Right ventricle myocardium superior (tissue), 1 donor: ENCODE results near the gene IQCB1. TPM values are rescaled to one million over a fixed set of nuclear protein-coding genes. Genes with fewer than 3 reads are reported as not detected.
"Not testable (repeated sequence)": the region's sequence is repeated elsewhere in the genome, so short reads cannot be mapped to it uniquely, and the experiment has no call there.

Experiments used
- ATAC-seq: fragments of 200-7000 bp; cut with Tn5 transposase; one replicate; pipeline ENCODE4 v1.9.1; 2020; ENCODE audit warnings: mild to moderate bottlenecking; ENCODE audit not compliant: poor library complexity
- DNase-seq: peaks from one replicate; pipeline ENCODE4 v3.0.0-alpha.2; 2020
- intact Hi-C: fragments of 100-400 bp; cut with DNase I; formaldehyde crosslinking; loops from one replicate; pipeline ENCODE4 v1.11.2; 2022
- total RNA-seq: library from RNA; stranded (reverse); fragmentation: NEBNext Ultra II Directional; extraction: Animal tissue kit (Norgen Biotek cat#: 25700); gene quantifications from one replicate; pipeline ENCODE4 v1.2.1, GENCODE V29; 2021
- donor health status: DM: no; HTN: yes; CAD: no; lungs with severe emphysema.

Gene IQCB1
- total RNA-seq, 1 donor from 2014 or later = 7.5 TPM

GRCh38 chr3:121819236-121819635 is 15.6 kb downstream of the IQCB1 start:
- DNase-seq = no peak
- intact Hi-C loops = no loop called here

GRCh38 chr3:121818578-121818977 is 16.3 kb downstream of the IQCB1 start:
- no peak for ATAC-seq
- no peak for DNase-seq
- intact Hi-C loops = no loop called here

More at GRCh38 chr3:121819236-121819635, 15.6 kb downstream of the IQCB1 start:
- ATAC-seq = no peak

- intact Hi-C loops = no loop called here
- ATAC-seq = no peak
- DNase-seq = no peak
These were observed 17.1 kb downstream of the IQCB1 start for GRCh38 chr3:121817753-121818152.

GRCh38 chr3:121809249-121809648 is 25.6 kb downstream of the IQCB1 start:
- intact Hi-C loops = no loop called here
- ATAC-seq (no peak), DNase-seq (no peak)

GRCh38 chr3:121803771-121804320 is 31.0 kb downstream of the IQCB1 start:
- intact Hi-C loops = no loop called here
- ATAC-seq = no peak
- DNase-seq = no peak

- intact Hi-C loops = no loop called here
- ATAC-seq (no peak), DNase-seq (no peak)
These were observed 34.0 kb downstream of the IQCB1 start for GRCh38 chr3:121800906-121801305.

GRCh38 chr3:121796970-121797369 is 37.9 kb downstream of the IQCB1 start:
- DNase-seq (no peak), ATAC-seq (no peak)
- intact Hi-C loops = no loop called here

- no peak for ATAC-seq
- intact Hi-C loops = no loop called here
- DNase-seq = no peak
These were observed 40.4 kb downstream of the IQCB1 start for GRCh38 chr3:121794264-121794983.

GRCh38 chr3:121793078-121793477 is 41.8 kb downstream of the IQCB1 start:
- intact Hi-C loops = no loop called here
- ATAC-seq (no peak), DNase-seq (no peak)

- ATAC-seq (peak; percentile 58), DNase-seq (no peak)
- intact Hi-C loops = no loop called here
These were observed 48.4 kb downstream of the IQCB1 start for GRCh38 chr3:121786485-121786884.

GRCh38 chr3:121782784-121783183 is 52.1 kb downstream of the IQCB1 start:
- DNase-seq, intact Hi-C loops: not testable (repeated sequence)
- ATAC-seq = peak; percentile 67

GRCh38 chr3:121781611-121782010 is 53.2 kb downstream of the IQCB1 start:
- no peak for DNase-seq
- intact Hi-C loops = no loop called here
- ATAC-seq = no peak

GRCh38 chr3:121775095-121775494 is 59.8 kb downstream of the IQCB1 start:
- intact Hi-C loops, DNase-seq, ATAC-seq: not testable (repeated sequence)

- no peak for ATAC-seq
- intact Hi-C loops = no loop called here
- no peak for DNase-seq
These were observed 65.6 kb downstream of the IQCB1 start for GRCh38 chr3:121769246-121769645.

- DNase-seq (no peak), ATAC-seq (no peak)
- intact Hi-C loops = no loop called here
These were observed 66.4 kb downstream of the IQCB1 start for GRCh38 chr3:121768452-121768851.

- DNase-seq (no peak), ATAC-seq (no peak)
- intact Hi-C loops = no loop called here
These were observed 75.2 kb downstream of the IQCB1 start for GRCh38 chr3:121759541-121760202.

GRCh38 chr3:121758727-121759450 is 76.0 kb downstream of the IQCB1 start:
- ATAC-seq = no peak
- DNase-seq = no peak
- intact Hi-C loops = no loop called here

GRCh38 chr3:121757812-121758545 is 76.9 kb downstream of the IQCB1 start:
- ATAC-seq (peak; percentile 24), DNase-seq (no peak)
- intact Hi-C loops = no loop called here
